ENCODE data around the gene SLC26A11.
"Not testable (repeated sequence)": the region's sequence is repeated elsewhere in the genome, so short reads cannot be mapped to it uniquely, and the experiment has no call there.

The SLC26A11 gene

DNA sequence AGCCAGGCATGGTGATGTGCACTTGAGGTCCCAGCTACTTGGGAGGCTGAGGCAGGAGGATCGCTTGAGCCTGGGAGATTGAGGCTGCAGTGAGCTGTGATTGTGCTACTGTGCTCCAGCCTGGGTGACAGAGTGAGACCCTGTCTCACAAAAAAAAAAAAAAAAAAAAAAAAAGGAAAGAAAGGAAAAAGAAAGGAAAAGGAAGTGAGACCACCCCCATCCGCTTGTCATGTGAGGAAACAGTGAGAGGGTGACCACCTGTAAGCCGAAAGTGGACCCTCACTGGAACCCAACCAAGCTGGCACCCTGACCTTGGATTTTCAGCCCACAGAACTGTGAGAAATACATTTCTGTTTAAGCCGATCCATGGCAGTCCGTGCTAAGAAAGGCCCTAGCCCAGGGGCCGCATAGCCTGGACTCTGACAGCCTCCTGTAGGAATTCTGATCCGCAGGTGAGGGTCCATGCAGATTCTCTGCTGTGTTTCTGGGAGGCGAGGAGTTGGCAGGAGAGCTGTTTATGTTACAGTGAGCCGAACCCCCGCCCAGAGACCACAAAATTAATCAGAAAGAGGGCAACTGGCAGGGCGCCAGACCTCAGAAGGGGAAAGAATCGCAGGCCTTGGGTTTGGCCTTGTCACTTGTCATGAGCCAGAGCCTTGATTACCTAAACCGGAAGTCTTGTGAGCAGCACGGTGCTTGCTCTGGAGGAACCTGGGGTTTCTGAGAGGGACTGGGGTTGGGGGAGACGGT is 1.0 kb upstream of the SLC26A11 start:
- peak; percentile 97 for DNase-seq

DNA sequence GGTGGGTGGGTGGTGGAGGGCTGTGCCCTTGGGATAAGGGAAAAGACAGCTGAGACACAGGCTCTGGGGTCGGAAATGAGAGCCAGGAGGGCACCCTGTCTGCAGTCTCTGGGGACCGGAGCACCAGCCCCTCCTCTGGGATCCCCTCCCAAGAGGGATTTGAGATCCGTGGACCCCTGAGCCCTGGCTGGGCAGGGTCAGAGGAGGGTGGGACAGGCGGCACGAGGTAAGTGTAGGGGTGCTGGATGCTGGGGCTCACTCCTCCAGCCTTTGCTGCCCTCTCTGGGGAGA is 519 bp upstream of the SLC26A11 start:
- DNase-seq = no peak

DNA sequence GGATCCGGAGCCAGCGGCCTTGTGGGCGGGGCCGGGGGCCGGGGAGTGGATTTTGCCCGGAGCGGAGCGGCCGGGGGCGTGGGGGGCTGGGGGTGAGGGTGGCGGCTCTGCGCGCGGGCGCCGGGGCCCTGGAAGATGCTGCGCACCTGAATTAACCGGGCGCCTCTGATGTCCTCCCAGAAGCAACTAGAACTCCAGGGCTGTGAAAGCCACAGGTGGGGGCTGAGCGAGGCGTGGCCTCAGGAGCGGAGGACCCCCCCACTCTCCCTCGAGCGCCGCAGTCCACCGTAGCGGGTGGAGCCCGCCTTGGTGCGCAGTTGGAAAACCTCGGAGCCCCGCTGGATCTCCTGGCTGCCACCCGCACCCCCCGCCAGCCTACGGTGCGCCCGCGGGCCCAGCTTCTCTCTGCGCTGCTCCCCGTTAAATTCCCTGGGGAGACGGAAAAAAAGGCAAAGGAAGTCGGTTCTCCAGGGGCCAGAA is 549 bp downstream of the SLC26A11 start:
- no peak for DNase-seq

DNA sequence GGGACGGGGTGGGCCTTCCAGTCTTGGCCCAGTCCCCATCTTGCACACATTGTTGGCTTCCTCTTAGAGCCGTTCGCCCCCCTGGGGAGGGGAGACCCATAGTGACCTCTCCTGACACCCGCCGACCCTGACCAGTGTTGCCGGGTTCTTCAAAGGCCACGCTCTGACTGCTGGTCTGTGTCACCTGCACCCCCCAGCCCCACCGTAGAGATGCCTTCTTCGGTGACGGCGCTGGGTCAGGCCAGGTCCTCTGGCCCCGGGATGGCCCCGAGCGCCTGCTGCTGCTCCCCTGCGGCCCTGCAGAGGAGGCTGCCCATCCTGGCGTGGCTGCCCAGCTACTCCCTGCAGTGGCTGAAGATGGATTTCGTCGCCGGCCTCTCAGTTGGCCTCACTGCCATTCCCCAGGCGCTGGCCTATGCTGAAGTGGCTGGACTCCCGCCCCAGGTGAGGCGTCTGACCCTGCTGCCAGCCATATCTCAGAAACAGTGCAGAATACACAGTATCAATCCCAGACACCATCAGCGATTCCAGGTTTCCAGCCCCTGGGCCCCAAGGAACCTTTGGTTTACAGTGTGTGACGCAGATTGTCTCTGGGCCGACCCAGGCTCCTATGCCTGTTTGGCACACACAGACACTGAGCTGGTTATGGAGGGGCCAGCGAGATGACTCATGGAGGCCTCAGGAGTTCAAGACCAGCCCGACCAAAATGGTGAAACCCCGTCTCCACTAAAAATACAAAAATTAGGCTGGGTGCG is 1.3 kb downstream of the SLC26A11 start:
- no peak for DNase-seq

DNA sequence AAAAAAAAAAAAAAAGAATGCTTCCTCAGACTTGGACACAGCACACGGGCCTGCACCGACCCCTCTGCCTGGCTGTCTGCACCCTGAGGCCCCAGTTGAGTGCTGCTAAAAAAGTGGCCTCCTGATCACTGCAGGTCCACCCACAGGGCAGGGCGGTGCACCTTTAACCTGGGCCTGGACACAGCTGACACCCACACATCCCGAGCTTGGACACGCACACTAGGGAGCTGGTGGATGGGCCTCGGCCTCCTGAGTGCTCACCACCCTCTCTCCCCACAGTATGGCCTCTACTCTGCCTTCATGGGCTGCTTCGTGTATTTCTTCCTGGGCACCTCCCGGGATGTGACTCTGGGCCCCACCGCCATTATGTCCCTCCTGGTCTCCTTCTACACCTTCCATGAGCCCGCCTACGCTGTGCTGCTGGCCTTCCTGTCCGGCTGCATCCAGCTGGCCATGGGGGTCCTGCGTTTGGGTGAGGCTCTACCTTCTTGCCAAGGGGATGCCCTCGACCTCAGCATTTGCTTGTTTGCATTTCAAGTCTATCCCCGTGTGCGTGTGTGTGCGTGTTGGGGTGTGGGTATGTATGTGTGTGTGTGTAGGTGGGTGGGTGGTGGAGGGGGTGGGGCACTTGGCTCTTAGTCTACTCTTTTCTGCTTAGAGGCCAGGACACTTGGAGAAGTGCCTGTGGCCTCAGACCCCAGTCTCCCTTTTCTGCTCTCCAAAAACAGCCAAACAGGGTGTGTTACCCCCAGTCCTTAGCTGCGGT is 2.3 kb downstream of the SLC26A11 start:
- no peak for DNase-seq

DNA sequence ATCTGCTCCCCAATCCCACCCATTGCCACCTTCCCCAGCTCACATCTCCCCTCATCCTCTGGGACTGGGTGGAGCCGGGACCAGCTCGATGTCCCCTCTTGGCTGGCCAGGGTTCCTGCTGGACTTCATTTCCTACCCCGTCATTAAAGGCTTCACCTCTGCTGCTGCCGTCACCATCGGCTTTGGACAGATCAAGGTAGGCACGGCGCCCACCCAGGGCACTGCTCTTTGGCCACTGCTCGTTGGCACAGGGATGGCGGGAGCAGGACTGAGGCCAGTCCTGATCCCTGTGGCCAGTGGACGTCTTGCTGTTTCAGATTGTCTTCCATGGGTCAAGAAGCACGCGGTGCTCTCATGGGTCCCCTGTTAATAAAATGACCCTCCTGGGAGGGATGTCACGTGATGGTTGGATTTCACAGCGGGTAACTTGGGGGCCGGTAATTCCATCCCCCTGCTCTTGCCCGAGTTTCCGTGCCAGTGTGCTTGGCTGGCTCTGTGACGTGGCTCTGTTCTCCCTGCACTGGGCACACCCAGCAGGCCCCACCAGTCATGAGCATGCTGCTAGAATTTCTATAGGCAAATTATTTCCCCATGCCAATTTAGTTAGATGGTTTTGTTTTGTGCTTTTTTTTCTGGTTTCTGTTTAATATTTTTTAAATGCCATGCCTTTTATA is 3.1 kb downstream of the SLC26A11 start:
- DNase-seq = no peak

DNA sequence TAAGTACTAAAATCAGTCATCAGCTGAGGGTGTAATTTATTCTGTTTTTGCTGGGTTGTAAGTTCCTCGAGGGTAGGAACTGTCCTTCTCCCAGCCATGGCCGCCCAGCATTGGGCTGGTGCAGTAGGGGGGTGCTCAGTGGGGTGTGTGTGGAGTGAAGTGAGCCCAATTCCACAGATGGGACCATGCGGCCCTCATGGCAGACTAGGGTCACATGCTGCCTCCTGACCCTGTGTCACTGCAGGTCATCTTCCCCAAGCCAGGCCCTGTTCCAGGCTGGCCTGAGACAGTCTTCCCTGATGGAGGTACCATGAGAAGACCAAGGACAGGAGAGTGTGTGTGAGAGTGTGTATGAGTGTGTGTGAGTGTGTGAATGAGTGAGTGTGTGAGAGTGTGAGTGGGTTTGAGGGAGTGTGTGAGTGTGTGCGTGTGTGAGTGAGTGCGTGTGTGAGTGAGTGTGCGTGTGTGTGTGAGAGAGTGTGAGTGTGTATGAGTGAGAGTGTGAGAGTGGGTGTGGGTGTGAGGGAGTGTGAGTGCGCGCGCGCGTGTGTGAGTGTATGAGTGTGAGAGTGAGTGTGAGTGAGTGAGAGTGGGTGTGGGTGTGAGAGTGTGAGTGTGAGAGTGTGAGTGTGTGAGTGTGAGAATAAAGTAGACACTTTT is 3.7 kb downstream of the SLC26A11 start:
- no peak for DNase-seq

DNA sequence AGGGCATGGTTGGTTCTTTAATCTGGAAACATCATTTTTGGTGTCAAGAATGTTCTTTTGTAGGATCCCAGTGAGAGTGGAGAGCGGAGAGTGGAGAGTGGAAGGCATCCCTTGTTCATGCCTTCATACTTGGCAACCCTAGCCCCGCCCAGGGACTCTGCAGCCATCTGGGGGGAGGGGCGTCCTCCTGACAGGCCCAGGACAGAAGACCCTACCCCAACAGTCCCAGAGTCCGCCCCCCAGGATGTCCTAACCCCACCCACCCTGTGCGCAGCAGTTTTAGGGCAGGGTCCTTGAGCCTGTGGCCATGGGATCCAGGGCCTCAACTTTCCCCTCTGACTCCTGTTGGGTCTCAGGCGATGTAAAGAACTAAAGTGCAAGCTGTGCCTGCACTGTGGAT is 4.5 kb downstream of the SLC26A11 start:
- no peak for DNase-seq

DNA sequence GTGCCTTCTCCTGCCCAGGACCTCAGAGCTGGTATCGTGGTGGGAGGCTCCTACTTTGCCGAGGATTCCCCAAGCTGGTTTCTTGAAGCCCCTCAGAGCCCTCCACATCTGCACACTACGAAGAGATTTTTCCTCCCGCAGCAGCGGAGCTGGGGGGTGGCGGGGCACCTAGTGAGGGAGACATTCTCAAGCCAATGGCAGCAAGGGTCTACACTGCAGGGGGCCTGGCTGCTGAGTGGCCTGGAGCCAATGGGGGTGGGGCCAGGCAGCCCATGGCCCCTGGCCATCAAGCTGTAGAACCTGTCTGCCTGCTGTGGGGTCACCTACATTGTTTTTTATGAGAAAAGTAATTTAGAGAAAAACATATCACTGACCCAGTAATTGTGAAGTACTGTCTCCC is 5.0 kb downstream of the SLC26A11 start:
- no peak for DNase-seq

DNA sequence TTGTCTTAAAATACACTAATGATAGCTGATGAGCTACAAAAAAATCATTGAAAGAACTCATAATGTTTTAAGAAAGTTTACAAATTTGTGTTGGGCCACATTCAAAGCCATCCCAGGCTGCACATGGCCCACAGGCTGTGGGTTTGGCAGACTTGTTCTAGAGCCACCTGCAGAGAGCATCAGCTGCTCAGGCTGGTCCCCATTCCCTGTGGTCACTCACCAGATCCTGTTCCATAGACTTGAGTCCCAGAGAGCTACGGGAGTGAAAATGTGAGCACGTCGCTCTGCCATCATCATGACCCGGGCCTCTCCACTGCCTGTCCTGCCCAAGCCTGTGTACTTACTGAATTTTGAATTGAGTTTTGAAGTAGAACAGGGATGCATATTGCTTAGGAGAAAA is 6.9 kb downstream of the SLC26A11 start:
- no peak for DNase-seq

DNA sequence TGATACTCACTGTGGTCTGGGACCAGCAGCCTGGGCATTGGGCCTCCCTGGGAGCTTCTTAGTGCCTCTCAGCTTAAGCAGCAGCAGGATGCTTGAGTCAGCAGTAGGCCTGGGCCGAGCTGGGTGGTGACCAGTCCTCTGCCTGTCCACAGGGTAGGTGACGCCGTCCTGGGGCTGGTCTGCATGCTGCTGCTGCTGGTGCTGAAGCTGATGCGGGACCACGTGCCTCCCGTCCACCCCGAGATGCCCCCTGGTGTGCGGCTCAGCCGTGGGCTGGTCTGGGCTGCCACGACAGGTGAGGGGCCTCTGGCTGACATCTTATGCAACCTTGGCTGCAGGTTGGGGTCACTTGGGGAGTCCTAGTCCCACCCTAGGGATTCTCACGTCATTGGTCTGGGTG is 7.4 kb downstream of the SLC26A11 start:
- no peak for DNase-seq

DNA sequence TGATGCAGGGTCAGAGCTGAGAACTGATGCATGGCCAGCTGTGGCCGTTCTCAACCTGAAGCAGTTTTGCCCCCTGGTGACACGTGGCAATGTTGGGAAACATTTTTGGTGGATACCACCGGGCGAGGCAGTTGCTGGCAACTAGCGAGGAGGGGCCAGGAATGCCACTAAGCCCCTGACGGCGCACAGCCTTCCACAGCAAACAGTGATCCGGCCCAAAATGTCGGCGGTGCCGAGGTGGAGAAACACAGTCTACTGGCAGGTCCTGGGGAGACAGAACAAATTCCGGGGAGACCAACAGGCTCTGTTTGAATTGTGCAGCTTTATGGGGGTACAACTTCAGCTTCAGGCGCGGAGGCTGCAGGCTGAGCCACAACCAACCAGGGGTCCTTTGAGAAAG is 8.2 kb downstream of the SLC26A11 start:
- no peak for DNase-seq

DNA sequence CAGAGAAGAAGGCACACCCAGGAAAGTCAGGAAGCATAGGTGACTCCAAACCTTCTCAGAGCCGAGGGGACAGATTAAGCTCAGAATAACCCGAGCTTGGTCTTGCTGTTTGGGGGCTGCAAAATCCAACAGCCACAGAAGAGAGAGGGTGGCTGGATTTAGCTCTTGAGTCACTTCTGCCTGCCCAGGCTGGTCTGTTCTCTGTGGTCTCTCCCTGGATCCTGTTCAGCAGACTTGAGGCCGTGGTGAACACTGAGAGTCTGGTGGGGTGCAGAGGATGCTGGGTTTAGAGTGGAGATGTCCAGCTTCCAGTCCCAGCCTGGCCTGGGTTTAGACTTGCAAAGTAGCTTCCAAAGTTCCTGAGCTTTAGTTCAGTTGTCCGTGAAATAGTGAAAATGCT is 8.8 kb downstream of the SLC26A11 start:
- DNase-seq = no peak

DNA sequence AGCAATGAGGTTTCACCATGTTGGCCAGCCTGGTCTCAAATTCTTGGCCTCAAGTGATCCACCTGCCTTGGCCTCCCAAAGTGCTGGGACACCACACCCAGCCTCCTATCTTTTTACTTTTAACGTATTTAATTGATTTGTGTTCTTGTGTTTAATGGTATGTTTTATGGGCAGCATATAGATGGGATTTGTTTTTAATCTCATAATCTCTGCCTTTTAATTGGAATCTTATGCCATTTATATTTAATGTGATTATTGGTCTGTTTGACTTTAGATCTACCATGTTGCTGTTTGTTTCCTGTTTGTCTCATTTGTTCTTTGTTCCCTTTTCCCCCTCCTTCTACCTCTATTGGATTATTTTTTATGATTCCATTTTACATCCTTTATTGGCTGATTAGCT is 12.2 kb downstream of the SLC26A11 start:
- no peak for DNase-seq

DNA sequence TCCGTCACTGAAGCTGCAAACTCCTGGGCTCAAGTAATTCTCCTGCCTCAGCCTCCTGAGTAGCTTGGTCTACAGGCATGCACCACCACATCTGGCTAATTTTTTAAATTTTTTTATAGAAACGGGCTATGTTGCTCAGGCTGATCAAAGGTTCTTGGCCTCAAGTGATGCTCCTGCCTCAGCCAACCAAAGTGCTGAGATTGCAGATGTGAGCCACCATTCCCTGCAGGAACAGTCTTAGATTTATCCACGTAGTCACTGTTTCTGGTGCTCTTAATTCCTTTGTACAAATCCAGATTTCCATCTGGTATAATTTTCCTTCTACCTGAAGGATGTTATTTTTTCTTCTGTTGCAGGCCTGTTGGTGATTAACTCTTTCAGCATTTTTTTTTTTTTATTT is 13.0 kb downstream of the SLC26A11 start:
- DNase-seq = no peak

DNA sequence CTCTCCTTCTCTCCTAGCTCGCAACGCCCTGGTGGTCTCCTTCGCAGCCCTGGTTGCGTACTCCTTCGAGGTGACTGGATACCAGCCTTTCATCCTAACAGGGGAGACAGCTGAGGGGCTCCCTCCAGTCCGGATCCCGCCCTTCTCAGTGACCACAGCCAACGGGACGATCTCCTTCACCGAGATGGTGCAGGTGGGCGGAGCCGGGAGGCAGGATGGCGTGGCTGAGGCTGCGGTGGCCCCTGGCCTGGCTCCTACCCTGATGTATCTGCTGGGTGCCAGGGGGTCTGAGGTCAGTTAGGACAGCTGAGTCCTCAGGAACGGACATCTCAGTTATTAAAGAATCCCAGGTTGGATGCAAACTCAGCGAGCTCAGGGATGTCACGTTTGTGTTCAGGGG is 16.7 kb downstream of the SLC26A11 start:
- no peak for DNase-seq

DNA sequence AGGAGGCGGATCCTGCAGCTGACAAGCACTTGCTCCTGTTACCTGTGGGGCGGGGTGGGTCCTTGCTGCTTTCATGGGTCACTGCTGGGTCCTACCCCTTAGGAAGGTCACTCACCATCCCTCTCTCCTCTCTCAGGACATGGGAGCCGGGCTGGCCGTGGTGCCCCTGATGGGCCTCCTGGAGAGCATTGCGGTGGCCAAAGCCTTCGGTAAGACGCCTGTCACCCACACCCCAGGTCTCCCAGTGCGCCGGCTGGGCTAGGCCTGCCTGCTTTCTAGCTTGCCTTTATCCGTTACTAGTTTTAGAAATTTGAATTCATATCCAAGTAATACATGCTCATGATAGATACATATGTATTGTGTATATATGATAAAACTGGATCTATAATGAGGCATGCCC is 17.2 kb downstream of the SLC26A11 start:
- DNase-seq = no peak

DNA sequence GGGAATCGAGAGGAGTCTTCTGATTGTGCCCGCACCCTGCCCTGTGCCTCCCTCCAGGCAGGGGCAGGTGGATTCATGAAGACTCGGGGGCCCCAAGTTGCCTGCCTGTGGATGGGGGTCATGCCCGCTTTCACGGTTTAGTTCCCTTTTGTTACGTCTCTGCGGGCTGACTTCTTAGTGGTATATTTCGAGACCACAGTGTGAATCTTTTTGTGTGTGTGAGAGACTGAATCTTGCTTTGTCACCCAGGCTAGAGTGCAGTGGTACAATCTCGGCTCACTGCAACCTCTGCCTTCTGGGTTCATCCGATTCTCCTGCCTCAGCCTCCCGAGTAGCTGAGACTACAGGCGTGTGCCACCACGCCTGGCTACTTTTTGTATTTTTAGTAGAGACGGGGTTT is 22.3 kb downstream of the SLC26A11 start:
- DNase-seq = no peak

DNA sequence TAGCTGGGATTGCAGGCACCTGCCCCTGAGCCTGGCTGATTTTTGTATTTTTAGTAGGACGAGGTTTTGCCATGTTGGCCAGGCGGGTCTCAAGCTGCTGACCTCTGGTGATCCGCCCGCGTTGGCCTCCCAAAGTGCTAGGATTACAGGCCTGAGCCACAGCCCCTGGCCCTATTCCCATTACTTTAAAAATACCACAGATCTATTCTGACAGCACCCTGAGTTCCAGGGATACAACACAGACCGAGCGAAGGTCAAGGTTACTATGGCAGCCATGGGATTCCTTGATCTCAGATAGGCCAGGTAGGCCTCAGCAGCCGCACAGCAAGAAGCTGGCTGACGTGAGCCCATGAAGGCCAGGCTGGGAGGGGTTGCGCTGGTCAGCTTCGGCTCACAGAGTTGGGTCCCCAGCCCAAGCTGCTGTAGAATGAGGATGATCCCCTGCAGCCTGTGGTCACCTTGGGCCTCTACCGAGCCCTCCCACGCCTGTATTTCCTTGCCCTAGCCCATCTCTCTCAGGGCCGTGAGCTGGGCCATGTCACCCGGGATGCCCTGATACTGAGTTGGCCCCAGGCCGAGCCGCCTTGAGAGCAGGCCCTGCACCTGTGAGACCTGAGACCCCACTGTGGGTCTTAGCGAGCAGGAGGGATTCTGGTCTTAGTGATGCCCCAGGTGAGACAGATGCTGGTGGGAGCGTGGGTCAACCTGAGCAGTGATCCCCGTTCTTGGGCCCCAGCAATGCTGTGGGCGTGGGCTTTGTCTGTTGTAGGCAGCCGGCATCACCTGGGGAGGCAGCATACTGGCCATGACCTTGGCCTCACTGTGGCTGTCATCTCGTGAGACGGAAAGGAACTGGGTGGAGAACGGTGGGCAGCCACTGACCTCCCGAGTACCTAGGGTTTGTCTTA is 23.6 kb downstream of the SLC26A11 start:
- DNase-seq = no peak

DNA sequence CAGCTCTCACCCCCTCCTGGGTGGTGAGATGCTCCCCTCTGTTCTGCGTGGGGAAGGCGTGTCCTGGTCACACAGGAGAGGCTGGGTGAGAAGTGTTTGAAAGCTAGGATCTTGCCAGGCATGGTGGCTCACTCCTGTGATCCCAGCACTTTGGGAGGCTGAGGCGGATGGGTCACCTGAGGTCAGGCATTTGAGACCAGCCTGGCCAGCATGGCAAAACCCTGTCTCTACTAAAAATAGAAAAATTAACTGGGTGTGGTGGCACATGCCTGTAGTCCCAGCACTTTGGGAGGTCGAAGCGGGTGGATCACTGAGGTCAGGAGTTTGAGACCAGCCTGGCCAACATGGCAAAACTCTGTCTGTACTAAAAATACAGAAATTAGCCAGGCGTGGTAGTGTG is 24.2 kb downstream of the SLC26A11 start:
- not testable (repeated sequence) for DNase-seq

DNA sequence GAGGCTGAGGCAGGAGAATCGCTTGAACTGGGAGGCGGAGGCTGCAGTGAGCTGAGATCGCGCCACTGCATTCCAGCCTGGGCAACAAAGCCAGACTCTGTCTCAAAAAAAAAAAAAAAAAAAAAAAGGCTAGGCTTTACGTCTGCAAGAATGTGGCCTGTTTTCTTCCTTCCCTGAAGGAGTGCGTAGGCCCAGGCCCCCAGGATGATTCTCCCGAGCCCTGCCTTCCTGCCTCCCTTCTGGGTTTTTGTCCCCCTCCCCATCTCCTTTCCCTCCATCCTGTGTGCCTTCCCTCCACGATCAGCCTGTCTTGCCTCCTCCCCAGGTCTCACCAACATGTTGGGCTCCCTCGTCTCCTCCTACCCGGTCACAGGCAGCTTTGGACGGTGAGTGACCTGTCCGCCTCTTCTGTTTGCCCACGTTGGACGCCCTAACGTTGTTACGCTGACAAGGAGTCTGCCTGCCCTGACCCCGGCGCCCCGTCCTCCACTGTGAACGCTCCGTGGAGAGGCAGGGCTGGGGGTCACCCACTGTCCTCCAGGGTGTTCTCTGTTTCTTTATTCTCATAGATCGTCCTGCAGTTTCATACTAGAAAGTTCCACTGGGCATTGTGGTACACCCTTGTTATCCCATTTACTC is 24.8 kb downstream of the SLC26A11 start:
- DNase-seq = no peak

All from suppressor macrophage treated with lipopolysaccharide for 4 hours (primary cell).